ENCODE data around the gene CYB561. TPM values are rescaled to one million over a fixed set of nuclear protein-coding genes. Genes with fewer than 3 reads are reported as not detected.

CYB561 gene
- total RNA-seq, 1 experiment from 2014 or later = 67.6 TPM

DNA sequence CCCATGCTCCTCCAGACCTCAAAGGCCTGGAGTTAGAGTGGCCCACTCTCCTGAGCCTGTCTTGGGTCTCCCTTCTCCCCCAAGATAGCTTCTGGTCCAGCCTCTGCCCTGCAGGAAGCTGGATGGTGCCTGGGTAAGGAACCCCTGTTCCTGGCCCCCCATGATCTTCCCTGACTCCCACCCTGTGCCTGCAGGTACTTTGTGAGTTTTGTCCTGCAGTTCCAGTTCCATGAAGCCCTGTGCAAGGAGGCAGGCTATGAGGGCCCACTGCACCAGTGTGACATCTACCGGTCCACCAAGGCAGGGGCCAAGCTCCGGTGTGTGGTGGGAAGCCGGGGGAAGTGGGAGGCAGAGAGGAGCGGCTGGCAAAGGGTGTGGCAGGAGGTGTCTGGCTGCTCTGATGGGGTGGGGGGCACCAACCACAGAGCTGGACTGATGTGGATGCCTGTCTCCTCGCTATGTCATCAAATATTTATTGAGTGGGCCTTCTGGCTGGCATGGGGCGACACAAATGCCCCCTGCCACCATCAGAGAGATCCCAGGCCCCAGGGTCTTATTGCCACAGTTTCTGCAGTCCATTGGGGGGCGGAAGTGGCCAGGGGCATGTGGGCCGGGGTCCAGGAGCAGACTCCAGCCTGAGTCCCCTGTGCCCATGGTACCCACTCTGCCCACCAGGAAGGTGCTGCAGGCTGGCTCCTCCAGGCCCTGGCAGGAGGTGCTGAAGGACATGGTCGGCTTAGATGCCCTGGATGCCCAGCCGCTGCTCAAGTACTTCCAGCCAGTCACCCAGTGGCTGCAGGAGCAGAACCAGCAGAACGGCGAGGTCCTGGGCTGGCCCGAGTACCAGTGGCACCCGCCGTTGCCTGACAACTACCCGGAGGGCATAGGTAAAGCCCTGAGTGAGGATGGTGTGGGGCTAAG lies 37.8 kb upstream of the CYB561 start:
- intact Hi-C loops (cut with micrococcal nuclease) = no loop called here
- Histone ChIP-seq H3K9me3 (ENCODE audit: control insufficient read depth in 1 of 2, insufficient read depth in 1 of 2, low read depth in 1 of 2, low read length in 2 of 2) (no peaks in the 10 kb centered on the region), H3K9me2 (ENCODE audit: insufficient read depth) (no peaks in the 10 kb centered on the region), H3K4me1 (ENCODE audit: control insufficient read depth in 1 of 2, insufficient read depth in 2 of 2, low read length in 2 of 2) (peaks cover 0 to 12% of the 10 kb centered on the region in 2 experiments; a peak in 3 of 4 replicates), H3K9ac (ENCODE audit: low read length) (no peak overlapping the region), H3K4me3 (replicated peaks in 1 of 2; ENCODE audit: low read depth in 1 of 2, low read length in 2 of 2) (no peak overlapping the region), H3K27ac (ENCODE audit: low read depth, low read length) (no peak overlapping the region; the same call in 1 of the 2 replicates), H3K79me2 (ENCODE audit: insufficient read depth, low read length) (no peaks in the 10 kb centered on the region), H3K36me3 (ENCODE audit: control insufficient read depth in 1 of 2, insufficient read depth in 2 of 2, low read length in 2 of 2) (no peaks in the 10 kb centered on the region), H2AFZ (ENCODE audit: low read depth, low read length, poor library complexity, severe bottlenecking) (no peak overlapping the region), H4K20me1 (ENCODE audit: insufficient read depth) (no peaks in the 10 kb centered on the region), H3K27me3 (ENCODE audit: insufficient read depth, low read length) (no peaks in the 10 kb centered on the region), H3K4me2 (ENCODE audit: low read length) (no peak overlapping the region; the same call in 1 of the 2 replicates)
- no TSS peak for BruUV-seq (replicated peaks)
- ChIA-PET POLR2A (no interaction called here), CTCF (interaction anchor here (1.2 kb wide), 2 partner anchors 48 to 58 kb away, joined by 3 to 4 read pairs; no protein-coding TSS in a partner anchor), RAD21 (ENCODE audit: low non-redundant PET in 1 of 2, low total read pairs in 2 of 2, uncharacterized antibody in 2 of 2, unreplicated experiment in 2 of 2) (no interaction called here)
- DNase-seq (ENCODE audit: low read depth, low spot score) = no peak
- TF ChIP-seq ZNF274 (IDR thresholded peaks at IDR 0.05; ENCODE audit: low read depth, low read length) (no peak), JUND (IDR thresholded peaks at IDR 0.05) (no peak)
- ATAC-seq = no peak

DNA sequence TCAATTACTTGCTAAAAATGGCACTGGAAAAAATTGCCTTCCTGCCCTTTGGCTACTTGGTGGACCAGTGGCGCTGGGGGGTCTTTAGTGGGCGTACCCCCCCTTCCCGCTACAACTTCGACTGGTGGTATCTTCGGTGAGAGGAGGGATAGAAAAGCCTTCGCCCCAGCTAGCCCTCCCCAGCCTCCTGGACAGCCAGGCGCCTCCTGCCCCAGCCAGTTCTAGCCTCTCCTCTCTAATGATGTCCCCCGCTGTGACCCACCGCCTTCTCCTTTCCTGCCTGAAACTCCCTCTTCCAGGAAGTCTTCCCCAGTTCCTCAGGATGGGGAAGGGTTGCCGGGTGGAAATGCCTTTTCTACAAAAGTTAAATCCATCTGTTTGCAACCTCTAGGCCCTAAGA lies 36.9 kb upstream of the CYB561 start:
- Histone ChIP-seq H3K4me2 (ENCODE audit: low read length) (no peak overlapping the region), H4K20me1 (ENCODE audit: insufficient read depth) (no peaks in the 10 kb centered on the region), H3K9me3 (ENCODE audit: control insufficient read depth in 1 of 2, insufficient read depth in 1 of 2, low read depth in 1 of 2, low read length in 2 of 2) (no peaks in the 10 kb centered on the region), H3K27ac (ENCODE audit: low read depth, low read length) (no peak overlapping the region), H2AFZ (ENCODE audit: low read depth, low read length, poor library complexity, severe bottlenecking) (no peak overlapping the region), H3K27me3 (ENCODE audit: insufficient read depth, low read length) (no peaks in the 10 kb centered on the region), H3K9me2 (ENCODE audit: insufficient read depth) (no peaks in the 10 kb centered on the region), H3K4me1 (ENCODE audit: control insufficient read depth in 1 of 2, insufficient read depth in 2 of 2, low read length in 2 of 2) (peaks cover 7 to 21% of the 10 kb centered on the region in 2 experiments), H3K4me3 (replicated peaks in 1 of 2; ENCODE audit: low read depth in 1 of 2, low read length in 2 of 2) (no peak overlapping the region), H3K9ac (ENCODE audit: low read length) (no peak overlapping the region), H3K36me3 (ENCODE audit: control insufficient read depth in 1 of 2, insufficient read depth in 2 of 2, low read length in 2 of 2) (no peaks in the 10 kb centered on the region), H3K79me2 (ENCODE audit: insufficient read depth, low read length) (no peaks in the 10 kb centered on the region)
- ChIA-PET CTCF (interaction anchor here (1.2 kb wide), 1 partner anchor 58 kb away, joined by 4 read pairs; no protein-coding TSS in a partner anchor), RAD21 (ENCODE audit: low non-redundant PET in 1 of 2, low total read pairs in 2 of 2, uncharacterized antibody in 2 of 2, unreplicated experiment in 2 of 2) (no interaction called here), POLR2A (no interaction called here)
- DNase-seq (ENCODE audit: low read depth, low spot score) (no peak), ATAC-seq (no peak)
- intact Hi-C loops (cut with micrococcal nuclease) = no loop called here
- no TSS peak for BruUV-seq (replicated peaks)
- TF ChIP-seq POLR2AphosphoS5 (IDR thresholded peaks at IDR 0.05; ENCODE audit: low read depth, low read length) (no peak), EZH2phosphoT487 (IDR thresholded peaks at IDR 0.05; ENCODE audit: borderline replicate concordance) (no peak), ZFX (IDR thresholded peaks at IDR 0.05) (no peak), SIN3A (IDR thresholded peaks at IDR 0.05; ENCODE audit: low read depth) (no peak), SRF (IDR thresholded peaks at IDR 0.05; ENCODE audit: low read depth) (no peak), TCF7L2 (IDR thresholded peaks at IDR 0.05; ENCODE audit: borderline replicate concordance, extremely low read depth, insufficient read depth, insufficient read length) (no peak), SP1 (IDR thresholded peaks at IDR 0.05; ENCODE audit: low read depth) (no peak), YY1 (IDR thresholded peaks at IDR 0.05; ENCODE audit: extremely low read depth, insufficient replicate concordance, low read depth, low read length) (no peak)
- TF ChIP-seq, protein P1, sequence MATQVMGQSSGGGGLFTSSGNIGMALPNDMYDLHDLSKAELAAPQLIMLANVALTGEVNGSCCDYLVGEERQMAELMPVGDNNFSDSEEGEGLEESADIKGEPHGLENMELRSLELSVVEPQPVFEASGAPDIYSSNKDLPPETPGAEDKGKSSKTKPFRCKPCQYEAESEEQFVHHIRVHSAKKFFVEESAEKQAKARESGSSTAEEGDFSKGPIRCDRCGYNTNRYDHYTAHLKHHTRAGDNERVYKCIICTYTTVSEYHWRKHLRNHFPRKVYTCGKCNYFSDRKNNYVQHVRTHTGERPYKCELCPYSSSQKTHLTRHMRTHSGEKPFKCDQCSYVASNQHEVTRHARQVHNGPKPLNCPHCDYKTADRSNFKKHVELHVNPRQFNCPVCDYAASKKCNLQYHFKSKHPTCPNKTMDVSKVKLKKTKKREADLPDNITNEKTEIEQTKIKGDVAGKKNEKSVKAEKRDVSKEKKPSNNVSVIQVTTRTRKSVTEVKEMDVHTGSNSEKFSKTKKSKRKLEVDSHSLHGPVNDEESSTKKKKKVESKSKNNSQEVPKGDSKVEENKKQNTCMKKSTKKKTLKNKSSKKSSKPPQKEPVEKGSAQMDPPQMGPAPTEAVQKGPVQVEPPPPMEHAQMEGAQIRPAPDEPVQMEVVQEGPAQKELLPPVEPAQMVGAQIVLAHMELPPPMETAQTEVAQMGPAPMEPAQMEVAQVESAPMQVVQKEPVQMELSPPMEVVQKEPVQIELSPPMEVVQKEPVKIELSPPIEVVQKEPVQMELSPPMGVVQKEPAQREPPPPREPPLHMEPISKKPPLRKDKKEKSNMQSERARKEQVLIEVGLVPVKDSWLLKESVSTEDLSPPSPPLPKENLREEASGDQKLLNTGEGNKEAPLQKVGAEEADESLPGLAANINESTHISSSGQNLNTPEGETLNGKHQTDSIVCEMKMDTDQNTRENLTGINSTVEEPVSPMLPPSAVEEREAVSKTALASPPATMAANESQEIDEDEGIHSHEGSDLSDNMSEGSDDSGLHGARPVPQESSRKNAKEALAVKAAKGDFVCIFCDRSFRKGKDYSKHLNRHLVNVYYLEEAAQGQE (IDR thresholded peaks at IDR 0.05; ENCODE audit: low read depth) = no peak
- TF ChIP-seq, protein P2, sequence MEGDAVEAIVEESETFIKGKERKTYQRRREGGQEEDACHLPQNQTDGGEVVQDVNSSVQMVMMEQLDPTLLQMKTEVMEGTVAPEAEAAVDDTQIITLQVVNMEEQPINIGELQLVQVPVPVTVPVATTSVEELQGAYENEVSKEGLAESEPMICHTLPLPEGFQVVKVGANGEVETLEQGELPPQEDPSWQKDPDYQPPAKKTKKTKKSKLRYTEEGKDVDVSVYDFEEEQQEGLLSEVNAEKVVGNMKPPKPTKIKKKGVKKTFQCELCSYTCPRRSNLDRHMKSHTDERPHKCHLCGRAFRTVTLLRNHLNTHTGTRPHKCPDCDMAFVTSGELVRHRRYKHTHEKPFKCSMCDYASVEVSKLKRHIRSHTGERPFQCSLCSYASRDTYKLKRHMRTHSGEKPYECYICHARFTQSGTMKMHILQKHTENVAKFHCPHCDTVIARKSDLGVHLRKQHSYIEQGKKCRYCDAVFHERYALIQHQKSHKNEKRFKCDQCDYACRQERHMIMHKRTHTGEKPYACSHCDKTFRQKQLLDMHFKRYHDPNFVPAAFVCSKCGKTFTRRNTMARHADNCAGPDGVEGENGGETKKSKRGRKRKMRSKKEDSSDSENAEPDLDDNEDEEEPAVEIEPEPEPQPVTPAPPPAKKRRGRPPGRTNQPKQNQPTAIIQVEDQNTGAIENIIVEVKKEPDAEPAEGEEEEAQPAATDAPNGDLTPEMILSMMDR (IDR thresholded peaks at IDR 0.05 in 2 of 3, conservative IDR thresholded peaks at IDR 0.05 in 1 of 3; ENCODE audit: borderline replicate concordance in 1 of 3, insufficient read depth in 1 of 3, low read depth in 2 of 3, low read length in 2 of 3) = no peak

Data from HCT116 (cell line).